HCT116 (cell line): ENCODE data around the gene LSMEM2. TPM values are rescaled to one million over a fixed set of nuclear protein-coding genes. Genes with fewer than 3 reads are reported as not detected.
A peak's percentile ranks its signal among the peaks of the same experiment; 100 is the strongest.
"Not testable (repeated sequence)": the region's sequence is repeated elsewhere in the genome, so short reads cannot be mapped to it uniquely, and the experiment has no call there.

ENCODE experiments used
- ATAC-seq: fragments of 200-7000 bp; cut with Tn5 transposase; 2 replicates; pipeline ENCODE4 v1.9.1; 2020; ENCODE audit warnings: mild to moderate bottlenecking, moderate library complexity
- BruUV-seq: library from RNA; stranded (reverse); fragments of 400-500 nt; replicated peaks from 2 replicates; lab custom pipeline; 2021; lab: Mats Ljungman, UMichigan
- CTCF ChIA-PET: fragments of 300-600 bp; sonication (Branson Sonifier 250); formaldehyde crosslinking; loops from one replicate; lab custom pipeline; 2021; ENCODE audit warnings: antibody characterized with exemption; lab: Charles Lee
- POLR2A ChIA-PET: fragments of 300-600, 350-600 bp; sonication (Branson Sonifier 250); formaldehyde crosslinking; loops from one replicate; lab custom pipeline; 2021; ENCODE audit warnings: antibody characterized with exemption; lab: Charles Lee
- RAD21 ChIA-PET, 2 experiments: fragments of 300-600 bp; sonication (Branson Sonifier 250); formaldehyde crosslinking; loops; one replicate each; lab custom pipeline; 2023; ENCODE audit warnings: low total read pairs in 2 of 2; ENCODE audit not compliant: uncharacterized antibody in 2 of 2, unreplicated experiment in 2 of 2, low non-redundant PET in 1 of 2; lab: Charles Lee
- DNase-seq: peaks from one replicate; pipeline ENCODE4 v3.0.0-alpha.2; 2010; ENCODE audit warnings: low read depth, low spot score
- H2AFZ ChIP-seq: fragments of 200-600 bp; shearing (Covaris generic), sonication (generic); 2 replicates; pipeline ENCODE4 v1.6.1; 2017; ENCODE audit warnings: low read depth, mixed run types, mixed read lengths, antibody characterized with exemption, low read length; ENCODE audit not compliant: poor library complexity, severe bottlenecking
- H3K27ac ChIP-seq: 2 replicates; pipeline ENCODE4 v1.5.1; 2012; ENCODE audit warnings: low read depth, low read length
- H3K27me3 ChIP-seq: fragments of 200-600 bp; sonication (generic); 2 replicates; pipeline ENCODE4 v1.6.1; 2016; ENCODE audit warnings: mixed run types, low read length, mixed read lengths; ENCODE audit not compliant: insufficient read depth
- H3K36me3 ChIP-seq, 2 experiments: fragments of 200-500 bp in 1 of 2; fragments of 200-600 bp in 1 of 2; sonication (Bioruptor generic) in 1 of 2; sonication (generic) in 1 of 2; 2 replicates each; pipeline versions ENCODE4 v1.5.1 to v1.6.1; 2014 to 2016; ENCODE audit warnings: low read length in 2 of 2, inconsistent platforms in 1 of 2, mixed read lengths in 1 of 2, mixed run types in 1 of 2; ENCODE audit not compliant: insufficient read depth in 2 of 2, control insufficient read depth in 1 of 2
- H3K4me1 ChIP-seq, 2 experiments: fragments of 200-600 bp in 1 of 2; sonication (generic) in 1 of 2; 2 replicates each; pipeline versions ENCODE4 v1.5.1 to v1.6.1; 2012 to 2017; ENCODE audit warnings: low read length in 2 of 2, inconsistent platforms in 1 of 2, mild to moderate bottlenecking in 1 of 2, mixed read lengths in 1 of 2, mixed run types in 1 of 2, moderate library complexity in 1 of 2; ENCODE audit not compliant: insufficient read depth in 2 of 2, control insufficient read depth in 1 of 2
- H3K4me2 ChIP-seq: fragments of 200-600 bp; sonication (generic); 2 replicates; pipeline ENCODE4 v1.6.1; 2017; ENCODE audit warnings: mixed run types, low read length, mixed read lengths
- H3K4me3 ChIP-seq, 2 experiments: fragments of 200-600 bp in 1 of 2; sonication (generic) in 1 of 2; replicated peaks in 1 of 2; 2 replicates each; pipeline ENCODE4 v1.5.1; 2011 to 2016; ENCODE audit warnings: low read length in 2 of 2, control low read depth in 1 of 2, low read depth in 1 of 2, mild to moderate bottlenecking in 1 of 2, mixed read lengths in 1 of 2, mixed run types in 1 of 2
- H3K79me2 ChIP-seq: fragments of 200-600 bp; sonication (generic); 2 replicates; pipeline ENCODE4 v1.6.1; 2017; ENCODE audit warnings: mild to moderate bottlenecking, mixed run types, low read length, moderate library complexity, mixed read lengths; ENCODE audit not compliant: insufficient read depth
- H3K9ac ChIP-seq: fragments of 200-600 bp; sonication (generic); 2 replicates; pipeline ENCODE4 v1.6.1; 2016; ENCODE audit warnings: low read length, mixed read lengths
- H3K9me2 ChIP-seq: fragments of 200-600 bp; sonication (generic), shearing (Covaris generic); 2 replicates; pipeline ENCODE4 v1.6.1; 2017; ENCODE audit warnings: mixed run types, mild to moderate bottlenecking, moderate library complexity; ENCODE audit not compliant: insufficient read depth
- H3K9me3 ChIP-seq, 2 experiments: fragments of 200-500 bp in 1 of 2; fragments of 200-600 bp in 1 of 2; sonication (Bioruptor generic) in 1 of 2; sonication (generic) in 1 of 2; 2 replicates each; pipeline ENCODE4 v1.6.1; 2014 to 2017; ENCODE audit warnings: low read length in 2 of 2, mixed read lengths in 2 of 2, inconsistent platforms in 1 of 2, low read depth in 1 of 2, mild to moderate bottlenecking in 1 of 2, mixed run types in 1 of 2, moderate library complexity in 1 of 2; ENCODE audit not compliant: control insufficient read depth in 1 of 2, insufficient read depth in 1 of 2
- H4K20me1 ChIP-seq: fragments of 200-600 bp; sonication (generic), shearing (Covaris generic); 2 replicates; pipeline ENCODE4 v1.6.1; 2017; ENCODE audit warnings: mixed run types, mild to moderate bottlenecking, moderate library complexity; ENCODE audit not compliant: insufficient read depth
- CBX3 ChIP-seq: IDR thresholded peaks from 2 replicates; pipeline ENCODE4 v1.6.1; 2012; ENCODE audit warnings: low read depth
- CEBPB ChIP-seq: IDR thresholded peaks from 2 replicates; pipeline ENCODE4 v1.6.1; 2012; ENCODE audit warnings: low read depth
- EZH2 ChIP-seq: fragments of 200-600 bp; sonication (generic); IDR thresholded peaks from 2 replicates; pipeline ENCODE4 v1.6.1; 2017; ENCODE audit warnings: antibody characterized with exemption, mixed run types
- FOSL1 ChIP-seq: IDR thresholded peaks from 2 replicates; pipeline ENCODE4 v1.6.1; 2012; ENCODE audit warnings: low read depth
- JUND ChIP-seq: IDR thresholded peaks from 2 replicates; pipeline ENCODE4 v1.6.1; 2012
- MAX ChIP-seq: IDR thresholded peaks from 2 replicates; pipeline ENCODE4 v1.6.1; 2012
- POLR2AphosphoS5 ChIP-seq: IDR thresholded peaks from 2 replicates; pipeline ENCODE4 v1.6.1; 2011; ENCODE audit warnings: mild to moderate bottlenecking, low read depth, low read length, moderate library complexity
- SRF ChIP-seq: IDR thresholded peaks from 2 replicates; pipeline ENCODE4 v1.6.1; 2012; ENCODE audit warnings: low read depth
- YY1 ChIP-seq: IDR thresholded peaks from 2 replicates; pipeline ENCODE4 v1.6.1; 2011; ENCODE audit warnings: low read length, low read depth, moderate library complexity, mild to moderate bottlenecking; ENCODE audit not compliant: insufficient replicate concordance; ENCODE audit errors: extremely low read depth
- ZBTB33 ChIP-seq: IDR thresholded peaks from 2 replicates; pipeline ENCODE4 v1.6.1; 2011; ENCODE audit warnings: mild to moderate bottlenecking, low read length, moderate library complexity; ENCODE audit not compliant: insufficient replicate concordance; ENCODE audit errors: extremely low read depth
- ZNF274 ChIP-seq: fragments of 200-500 bp; sonication (Bioruptor generic); IDR thresholded peaks from 2 replicates; pipeline ENCODE4 v1.6.1; 2014; ENCODE audit warnings: mild to moderate bottlenecking, low read depth, low read length, inconsistent platforms
- intact Hi-C: fragments of 100-400 bp; cut with micrococcal nuclease; formaldehyde crosslinking; loops from 2 replicates; pipeline ENCODE4 v1.10.0; 2022
- total RNA-seq: library from RNA; stranded (reverse); gene quantifications from one replicate; pipeline ENCODE4 v1.2.1, GENCODE V29; 2021; ENCODE audit not compliant: unreplicated experiment

LSMEM2 gene
- total RNA-seq, 1 experiment from 2014 or later = not detected

- no peaks in the 10 kb centered on the region for H3K9me2 ChIP-seq
- ChIA-PET CTCF (interaction anchor here (1.6 to 3.2 kb wide), 3 partner anchors 13 to 35 kb away, joined by 5 to 25 read pairs (median 9); no protein-coding TSS in a partner anchor), RAD21 (no interaction called here), POLR2A (interaction anchor here (1.4 kb wide), 1 partner anchor 11 kb away, joined by 3 read pairs; no protein-coding TSS in a partner anchor)
- ATAC-seq = no peak
- no TSS peak for BruUV-seq
- peaks cover 47 to 72% of the 10 kb centered on the region in 2 experiments for H3K4me1 ChIP-seq
- H2AFZ ChIP-seq = no peak overlapping the region
- intact Hi-C loops = loop anchor here (2.0 kb wide), 1 partner anchor 63 kb away; no protein-coding TSS in a partner anchor
- DNase-seq = no peak
- TF ChIP-seq MAX (no peak), SRF (no peak), ZNF274 (no peak), JUND (no peak), FOSL1 (no peak), ZBTB33 (no peak), YY1 (no peak), EZH2 (no peak), POLR2AphosphoS5 (no peak), CBX3 (no peak), CEBPB (no peak)
- H3K36me3 ChIP-seq = peaks cover 9 to 15% of the 10 kb centered on the region in 2 experiments; a peak in 3 of 4 replicates
- no peaks in the 10 kb centered on the region for H3K9me3 ChIP-seq
- peak overlapping the region; percentile 92 for H3K4me2 ChIP-seq
- H3K27ac ChIP-seq = peak overlapping the region; percentile 77; the same call in 1 of the 2 replicates
- no peaks in the 10 kb centered on the region for H3K79me2 ChIP-seq
- H4K20me1 ChIP-seq = no peaks in the 10 kb centered on the region
- H3K27me3 ChIP-seq = no peaks in the 10 kb centered on the region
- H3K9ac ChIP-seq = peak overlapping the region; percentile 84
- H3K4me3 ChIP-seq = 0 out of 4 replicates have a peak overlapping the region, but pooled peaks of 1 of the 2 experiments have one; percentile 64
Measured at GRCh38 chr3:50261505-50261904, 17.4 kb upstream of the LSMEM2 start.

- POLR2A ChIA-PET, H4K20me1 ChIP-seq, H3K9me2 ChIP-seq, H3K4me3 ChIP-seq, H2AFZ ChIP-seq, ATAC-seq, DNase-seq, H3K9me3 ChIP-seq, H3K4me2 ChIP-seq, H3K27me3 ChIP-seq, BruUV-seq, intact Hi-C loops, H3K79me2 ChIP-seq, RAD21 ChIA-PET, H3K9ac ChIP-seq, H3K27ac ChIP-seq: not testable (repeated sequence)
- CTCF ChIA-PET = interaction anchor here (1.6 kb wide), 1 partner anchor 16 kb away, joined by 5 read pairs; no protein-coding TSS in a partner anchor
- peaks cover 3 to 11% of the 10 kb centered on the region in 2 experiments; a peak in 3 of 4 replicates for H3K36me3 ChIP-seq
- H3K4me1 ChIP-seq = peaks cover 53 to 79% of the 10 kb centered on the region in 2 experiments
Measured at GRCh38 chr3:50262200-50262599, 16.7 kb upstream of the LSMEM2 start.
